NCI-H1092 (cell line): ENCODE measurements around the gene PLD5.

Experiments used
- DNase-seq: peaks from one replicate; lab custom pipeline; 2025; lab: John Stamatoyannopoulos, UW

The PLD5 gene

GRCh38 chr1:242524571-242525359, at the start of gene PLD5:
Gene PLD5, minus strand, starts transcription at chr1:242524697.
- peak; percentile 17 for DNase-seq

- DNase-seq, result no peak
Measured at GRCh38 chr1:242569867-242570266, 45.4 kb upstream of the PLD5 start.

- DNase-seq, result no peak
Measured at GRCh38 chr1:242568666-242569065, 44.2 kb upstream of the PLD5 start.

- no peak for DNase-seq
Measured at GRCh38 chr1:242567596-242567995, 43.1 kb upstream of the PLD5 start.

- DNase-seq, result no peak
Measured at GRCh38 chr1:242556759-242557158, 32.3 kb upstream of the PLD5 start.

- DNase-seq, result no peak
Measured at GRCh38 chr1:242556276-242556675, 31.8 kb upstream of the PLD5 start.

- no peak for DNase-seq
Measured at GRCh38 chr1:242554577-242554976, 30.1 kb upstream of the PLD5 start.

GRCh38 chr1:242546849-242547729, 22.6 kb upstream of the PLD5 start:
- no peak for DNase-seq

- no peak for DNase-seq
Measured at GRCh38 chr1:242546441-242546840, 21.9 kb upstream of the PLD5 start.

GRCh38 chr1:242544071-242544470, 19.6 kb upstream of the PLD5 start:
- DNase-seq, result no peak

- DNase-seq, result no peak
Measured at GRCh38 chr1:242542271-242542670, 17.8 kb upstream of the PLD5 start.

GRCh38 chr1:242535986-242536385, 11.5 kb upstream of the PLD5 start:
- no peak for DNase-seq

GRCh38 chr1:242534753-242535152, 10.3 kb upstream of the PLD5 start:
- DNase-seq, result no peak

- DNase-seq, result no peak
Measured at GRCh38 chr1:242530761-242531160, 6.3 kb upstream of the PLD5 start.

- DNase-seq, result no peak
Measured at GRCh38 chr1:242525769-242526168, 1.3 kb upstream of the PLD5 start.

- no peak for DNase-seq
Measured at GRCh38 chr1:242525360-242525722, 844 bp upstream of the PLD5 start.

GRCh38 chr1:242523719-242524570, 552 bp downstream of the PLD5 start:
- DNase-seq, result peak; percentile 45

GRCh38 chr1:242522996-242523718, 1.3 kb downstream of the PLD5 start:
- no peak for DNase-seq

GRCh38 chr1:242522304-242522945, 2.1 kb downstream of the PLD5 start:
- DNase-seq, result no peak

GRCh38 chr1:242515555-242515954, 8.9 kb downstream of the PLD5 start:
- DNase-seq, result no peak

GRCh38 chr1:242506724-242507123, 17.8 kb downstream of the PLD5 start:
- no peak for DNase-seq
